Peyer's patch (tissue), 4 donors: ENCODE measurements around the gene KLHDC2. TPM values are rescaled to one million over a fixed set of nuclear protein-coding genes. Genes with fewer than 3 reads are reported as not detected.
"Not testable (repeated sequence)": the region's sequence is repeated elsewhere in the genome, so short reads cannot be mapped to it uniquely, and the experiment has no call there.

Experiments
- DNase-seq, 3 donors: peaks; one replicate each; pipeline ENCODE4 v3.0.0-alpha.2; 2017 to 2019
- H3K27ac ChIP-seq, 4 donors: fragments of 200-600 bp; sonication (generic); one replicate each; pipeline ENCODE4 v1.5.1; 2016 to 2019
- H3K27me3 ChIP-seq, 2 donors: fragments of 200-600 bp; sonication (generic); one replicate each; pipeline ENCODE4 v1.5.1; 2019
- H3K36me3 ChIP-seq, 3 donors: fragments of 200-600 bp; sonication (generic); one replicate each; pipeline ENCODE4 v1.5.1; 2016 to 2019
- H3K4me1 ChIP-seq, 4 donors: fragments of 200-600 bp; sonication (generic); one replicate each; pipeline ENCODE4 v1.5.1; 2016 to 2019
- H3K4me3 ChIP-seq, 4 donors: fragments of 200-600 bp; sonication (generic); 1 replicate in 3 of 4; 2 replicates in 1 of 4; pipeline ENCODE4 v1.5.1; 2016 to 2019; ENCODE audit warnings: mild to moderate bottlenecking in 1 of 4
- H3K9me3 ChIP-seq, 4 donors: fragments of 200-600 bp; sonication (generic); one replicate each; pipeline ENCODE4 v1.5.1; 2016 to 2019; ENCODE audit warnings: mild to moderate bottlenecking in 1 of 4
- CTCF ChIP-seq, 6 experiments: fragments of 450-650 bp in 4 of 6; fragments of 200-600 bp in 2 of 6; sonication (generic) in 1 of 6; IDR thresholded peaks; one replicate each; pipeline ENCODE4 v1.5.1; 2017 to 2019; ENCODE audit warnings: antibody characterized with exemption in 6 of 6, mild to moderate bottlenecking in 3 of 6, moderate library complexity in 1 of 6
- POLR2A ChIP-seq, 2 donors: fragments of 450-650 bp; IDR thresholded peaks; one replicate each; pipeline ENCODE4 v1.5.1; 2017; ENCODE audit warnings: antibody characterized with exemption in 2 of 2, mild to moderate bottlenecking in 2 of 2, moderate library complexity in 2 of 2
- total RNA-seq, 4 donors: library from RNA; depleted of rRNA; stranded (reverse); fragments of >200 nt; gene quantifications; one replicate each; pipeline ENCODE4 v1.1.0, GENCODE V29; 2016

Gene KLHDC2
- total RNA-seq: 100 to 1,000 TPM in 2 of 4 donors, 10 to 100 TPM in 2; 73.4 to 135 (median 107) TPM

GRCh38 chr14:49767571-49768300, at the start of gene KLHDC2:
Gene KLHDC2 (plus strand): TSS chr14:49768153. CDS start chr14:49768469, 316 bp downstream.
- Histone ChIP-seq H3K27ac (peak within 1 kb of the TSS; percentile 96 to 98 (median 98)), H3K4me3 (peak within 1 kb of the TSS; percentile 72 to 100 (median 92)), H3K9me3 (no peaks in the 10 kb centered on the region), H3K4me1 (peaks cover 0 to 25% (median 12%) of the 10 kb centered on the region in 4 donors), H3K27me3 (no peaks in the 10 kb centered on the region), H3K36me3 (peaks cover 0 to 6% (median 0%) of the 10 kb centered on the region in 3 donors)
- peak; percentile 86 to 95 (median 94) for DNase-seq
- TF ChIP-seq CTCF (IDR thresholded peaks at IDR 0.05) (peak in 5 of 6 experiments; percentile 15 to 52 (median 38)), POLR2A (IDR thresholded peaks at IDR 0.05) (peak; percentile 95 to 99)

- TF ChIP-seq POLR2A (IDR thresholded peaks at IDR 0.05): no peak
- no peak for TF ChIP-seq CTCF (IDR thresholded peaks at IDR 0.05)
- Histone ChIP-seq H3K4me1 (no peaks in the 10 kb centered on the region), H3K36me3 (peaks cover 0 to 13% (median 0%) of the 10 kb centered on the region in 3 donors), H3K27ac (no peak overlapping the region), H3K4me3 (no peak overlapping the region), H3K27me3 (no peaks in the 10 kb centered on the region), H3K9me3 (no peaks in the 10 kb centered on the region)
- DNase-seq: no peak
Observed at GRCh38 chr14:49720744-49721143, 47.2 kb upstream of the KLHDC2 start.

GRCh38 chr14:49721733-49722435, 46.1 kb upstream of the KLHDC2 start:
- H3K9me3 ChIP-seq, H3K27me3 ChIP-seq, H3K27ac ChIP-seq, DNase-seq, H3K4me1 ChIP-seq, H3K4me3 ChIP-seq: not testable (repeated sequence)
- peaks cover 0 to 23% (median 0%) of the 10 kb centered on the region in 3 donors for H3K36me3 ChIP-seq

- H3K27me3 ChIP-seq: no peaks in the 10 kb centered on the region
- H3K27ac ChIP-seq: no peak overlapping the region
- H3K9me3 ChIP-seq: no peaks in the 10 kb centered on the region
- H3K4me1 ChIP-seq: no peaks in the 10 kb centered on the region
- no peak overlapping the region for H3K4me3 ChIP-seq
- peaks cover 0 to 25% (median 0%) of the 10 kb centered on the region in 3 donors for H3K36me3 ChIP-seq
- TF ChIP-seq POLR2A (IDR thresholded peaks at IDR 0.05) (no peak), CTCF (IDR thresholded peaks at IDR 0.05) (no peak)
- DNase-seq: no peak
Observed at GRCh38 chr14:49727171-49727570, 40.8 kb upstream of the KLHDC2 start.

GRCh38 chr14:49732896-49733295, 35.1 kb upstream of the KLHDC2 start:
- TF ChIP-seq POLR2A (IDR thresholded peaks at IDR 0.05): no peak
- TF ChIP-seq CTCF (IDR thresholded peaks at IDR 0.05): no peak
- Histone ChIP-seq H3K27me3 (no peaks in the 10 kb centered on the region), H3K4me1 (no peaks in the 10 kb centered on the region), H3K36me3 (peaks cover 0 to under 1% (median 0%) of the 10 kb centered on the region in 3 donors), H3K4me3 (no peak overlapping the region), H3K9me3 (no peaks in the 10 kb centered on the region), H3K27ac (no peak overlapping the region)
- DNase-seq: no peak

GRCh38 chr14:49733836-49734235, 34.1 kb upstream of the KLHDC2 start:
- TF ChIP-seq CTCF (IDR thresholded peaks at IDR 0.05): no peak
- TF ChIP-seq POLR2A (IDR thresholded peaks at IDR 0.05): no peak
- no peaks in the 10 kb centered on the region for H3K27me3 ChIP-seq
- no peak for DNase-seq
- no peaks in the 10 kb centered on the region for H3K36me3 ChIP-seq
- H3K4me1 ChIP-seq: no peaks in the 10 kb centered on the region
- H3K4me3 ChIP-seq: no peak overlapping the region
- H3K27ac ChIP-seq: no peak overlapping the region
- H3K9me3 ChIP-seq: no peaks in the 10 kb centered on the region

- not testable (repeated sequence) for H3K4me1 ChIP-seq, H3K27ac ChIP-seq, H3K27me3 ChIP-seq, H3K4me3 ChIP-seq, H3K9me3 ChIP-seq, DNase-seq, H3K36me3 ChIP-seq
Observed at GRCh38 chr14:49735669-49736068, 32.3 kb upstream of the KLHDC2 start.
